CD4-positive, alpha-beta T cell treated with Interleukin-21 for 1 hour (primary cell): ENCODE results near the gene OTOP2.
A peak's percentile ranks its signal among the peaks of the same experiment; 100 is the strongest.
"Not testable (repeated sequence)": the region's sequence is repeated elsewhere in the genome, so short reads cannot be mapped to it uniquely, and the experiment has no call there.

Source experiments
- DNase-seq: peaks from one replicate; pipeline ENCODE4 v3.0.0-alpha.2; 2020

Gene OTOP2

GRCh38 chr17:74975943-74976342 lies 51.9 kb downstream of the OTOP2 start:
- DNase-seq, result no peak

GRCh38 chr17:74977802-74978201 lies 53.7 kb downstream of the OTOP2 start:
- DNase-seq, result no peak

DNA sequence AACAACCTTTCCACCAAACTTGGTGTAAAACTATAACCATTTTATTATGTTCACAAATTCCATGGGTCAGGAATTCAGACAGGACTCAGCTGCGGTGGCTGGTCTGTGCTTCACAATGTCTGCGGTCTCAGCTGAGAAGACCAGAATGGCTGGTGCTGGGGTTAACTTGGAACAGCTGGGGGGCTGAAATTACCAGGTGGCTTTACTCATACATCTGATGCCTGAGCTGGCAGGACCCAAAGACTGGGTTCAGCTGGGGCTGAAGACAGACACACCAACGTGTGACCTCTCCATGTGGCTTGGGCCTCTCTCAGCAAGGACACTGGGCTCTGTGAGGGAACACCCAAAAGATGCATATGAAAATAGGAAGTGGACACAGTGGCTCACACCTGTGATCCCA lies 54.2 kb downstream of the OTOP2 start:
- DNase-seq, result no peak

DNA sequence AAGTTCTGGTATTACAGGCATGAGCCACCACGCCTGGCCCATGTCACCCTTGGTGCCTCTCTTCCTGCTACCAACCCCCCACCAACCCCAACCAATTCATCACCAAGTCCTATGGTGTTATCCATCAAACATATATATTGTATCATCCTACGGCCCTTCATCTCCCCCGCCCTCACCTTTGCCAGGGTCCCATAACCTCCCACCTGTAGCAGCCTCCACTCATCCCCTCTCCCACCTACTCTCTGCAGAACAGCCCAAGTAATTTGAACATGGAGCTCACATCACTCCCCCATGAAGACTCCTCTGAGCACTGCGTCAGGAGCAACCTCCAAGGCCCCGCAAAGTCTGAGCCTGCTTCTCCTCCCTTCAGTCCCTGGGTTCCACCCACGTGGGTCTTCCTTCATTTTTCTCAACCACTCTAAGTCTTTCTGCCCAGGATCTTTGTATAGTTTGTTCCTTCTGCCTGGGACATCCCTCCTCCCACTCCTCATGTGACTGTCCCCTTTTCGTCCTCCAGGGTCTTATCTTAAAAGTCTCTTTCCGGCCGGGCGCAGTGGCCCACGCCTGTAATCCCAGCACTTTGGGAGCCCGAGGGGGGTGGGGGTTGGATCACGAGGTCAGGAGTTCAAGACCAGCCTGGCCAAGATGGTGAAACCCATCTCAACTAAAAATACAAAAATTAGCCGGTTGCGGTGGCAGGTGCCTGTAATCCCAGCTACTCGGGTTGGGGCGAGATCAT lies 55.5 kb downstream of the OTOP2 start:
- no peak for DNase-seq

DNA sequence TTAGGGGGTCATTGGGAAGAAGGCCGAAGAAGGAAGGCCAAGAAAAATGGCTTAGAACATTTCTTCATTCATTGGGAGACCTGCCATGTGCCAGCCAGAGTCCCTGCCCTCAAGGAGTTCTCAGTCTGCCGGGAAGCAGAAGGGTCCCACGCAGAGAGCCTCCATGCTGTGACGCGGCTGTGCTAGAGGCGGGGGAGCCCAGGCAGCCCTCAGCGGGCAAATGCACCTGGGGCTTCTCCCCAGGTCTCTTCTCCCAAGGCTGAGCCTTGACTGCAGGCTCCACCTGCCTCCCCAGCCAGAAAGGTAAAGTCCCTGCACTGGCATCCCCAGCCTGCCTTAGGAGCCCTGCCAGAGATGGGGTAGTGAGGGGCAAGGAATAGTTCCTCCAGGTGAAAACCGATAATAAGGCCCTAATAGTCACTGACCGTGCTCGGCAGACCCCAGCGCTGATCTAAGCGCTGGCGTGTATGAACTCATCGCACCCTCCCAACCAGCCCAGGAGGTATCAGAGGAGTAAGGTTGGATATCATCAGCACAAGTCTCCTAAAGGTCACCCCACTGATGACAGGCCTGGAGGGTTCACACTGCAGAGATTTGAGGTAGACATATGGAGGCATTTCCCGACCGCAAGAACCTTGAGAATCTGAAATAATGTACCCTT lies 57.4 kb downstream of the OTOP2 start:
- no peak for DNase-seq

GRCh38 chr17:74981979-74982662 lies 58.0 kb downstream of the OTOP2 start:
- peak; percentile 86 for DNase-seq

DNA sequence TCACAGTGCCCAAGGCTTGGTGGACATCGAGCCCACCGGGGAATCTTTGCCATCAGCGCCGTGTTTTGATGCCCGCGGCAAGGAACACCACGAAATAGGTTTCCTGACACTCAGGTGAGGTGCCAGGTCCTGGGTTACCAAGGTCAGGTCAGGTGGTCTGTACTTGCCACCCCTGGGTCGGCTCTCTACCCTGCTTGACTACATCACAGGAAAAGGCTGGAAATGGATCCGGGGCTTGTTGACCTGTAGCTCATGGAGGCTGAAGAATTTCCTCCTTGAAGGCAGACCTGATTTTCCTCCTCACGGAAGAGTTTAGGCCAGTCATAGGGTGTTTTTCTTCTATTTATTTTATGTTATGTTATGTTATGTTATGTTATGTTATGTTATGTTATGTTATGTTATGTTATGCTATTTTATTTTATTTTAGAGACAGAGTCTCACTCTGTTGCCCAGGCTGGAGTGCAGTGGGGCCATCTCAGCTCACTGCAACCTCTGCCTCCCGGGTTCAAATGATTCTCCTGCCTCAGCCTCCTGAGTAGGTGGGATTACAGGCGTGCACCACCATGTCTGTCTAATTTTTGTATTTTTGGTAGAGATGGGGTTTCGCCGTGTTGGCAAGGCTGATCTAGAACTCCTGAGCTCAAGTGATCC lies 58.7 kb downstream of the OTOP2 start:
- not testable (repeated sequence) for DNase-seq
